ENCODE data around the gene PIAS4. TPM values are rescaled to one million over a fixed set of nuclear protein-coding genes. Genes with fewer than 3 reads are reported as not detected.

Gene PIAS4
- total and polyA plus RNA-seq, 9 of the 15 experiments (the other 6 are each of a cell fraction or from before 2014, with no cell fraction given) = 0.27 to 34.9 (median 14.4) TPM

- peak; percentile 65 for TF ChIP-seq ZFP36 (IDR thresholded peaks at IDR 0.05; ENCODE audit: low read depth, low read length, partially characterized antibody)
Observed at GRCh38 chr19:4068047-4068966, 60.8 kb downstream of the PIAS4 start (continued).

- H2AFZ ChIP-seq (ENCODE audit: low read depth, low read length) = no peak overlapping the region
- H3K9me3 ChIP-seq (replicated peaks; ENCODE audit: control insufficient read depth, insufficient read depth, low read depth, low read length) = no peaks in the 10 kb centered on the region
- in situ Hi-C loops (cut with MboI) (no loop called here), intact Hi-C loops (cut with micrococcal nuclease) (loop anchor here (5.0 to 10.0 kb wide), 3 partner anchors 53 to 115 kb away; partner anchors contain the start of genes ANKRD24, MAP2K2, PIAS4 and SIRT6)
- peaks cover 9 to 35% of the 10 kb centered on the region in 2 experiments for H3K4me1 ChIP-seq (replicated peaks in 1 of 2; ENCODE audit: control insufficient read depth in 2 of 2, insufficient read depth in 2 of 2, low read length in 2 of 2)
- H3K4me2 ChIP-seq (ENCODE audit: insufficient read depth, low read length) = no peak overlapping the region
- peaks cover 3% of the 10 kb centered on the region; the same call in 1 of the 3 replicates for H3K36me3 ChIP-seq (ENCODE audit: control insufficient read depth, insufficient read depth, low read length)
- no peaks in the 10 kb centered on the region for H3K27me3 ChIP-seq (ENCODE audit: control insufficient read depth in 2 of 2, insufficient read depth in 2 of 2, low read length in 2 of 2)
- ATAC-seq = no peak
- CTCF ChIA-PET (ENCODE audit: low intra/inter-chr PET ratio) = no interaction called here
- no peak overlapping the region for H3K4me3 ChIP-seq
- H3K27ac ChIP-seq (ENCODE audit: extremely low read depth, low read depth, low read length) = no peak overlapping the region
- FAIRE-seq = peak; percentile 51
- no TSS peak for BruUV-seq (replicated peaks)
- POLR2A ChIA-PET = interaction anchor here (0.6 to 1.1 kb wide), 3 partner anchors 8 to 31 kb away, joined by 3 read pairs; no protein-coding TSS in a partner anchor
- H4K20me1 ChIP-seq (replicated peaks; ENCODE audit: control insufficient read depth, insufficient read depth, low read length) = peaks cover 3% of the 10 kb centered on the region; the same call in 1 of the 2 replicates
- 72% methylated on average over 10 of the region's 12 CpGs for WGBS (ENCODE audit: insufficient coverage, low coverage, missing lambda C conversion rate)
- peaks cover 11% of the 10 kb centered on the region for H3K79me2 ChIP-seq (ENCODE audit: control insufficient read depth, insufficient read depth, low read length)
- H3K9ac ChIP-seq (ENCODE audit: insufficient read depth in 1 of 2, low read depth in 2 of 2, low read length in 2 of 2) = no peak overlapping the region
- H3K9me1 ChIP-seq (ENCODE audit: control insufficient read depth, insufficient read depth, low read length) = no peaks in the 10 kb centered on the region
- DNase-seq (ENCODE audit: extremely low read depth in 1 of 4, low spot score in 3 of 4) = no peak
- TF ChIP-seq ZNF408 (CRISPR knock-in tag; IDR thresholded peaks at IDR 0.05; ENCODE audit: low read depth) = no peak
- peak; percentile 77; the same call in 1 of the 2 replicates for TF ChIP-seq SMARCA5 (IDR thresholded peaks at IDR 0.05)
- TF ChIP-seq PHTF2 (CRISPR knock-in tag; IDR thresholded peaks at IDR 0.05) = no peak
- TF ChIP-seq, protein P1, sequence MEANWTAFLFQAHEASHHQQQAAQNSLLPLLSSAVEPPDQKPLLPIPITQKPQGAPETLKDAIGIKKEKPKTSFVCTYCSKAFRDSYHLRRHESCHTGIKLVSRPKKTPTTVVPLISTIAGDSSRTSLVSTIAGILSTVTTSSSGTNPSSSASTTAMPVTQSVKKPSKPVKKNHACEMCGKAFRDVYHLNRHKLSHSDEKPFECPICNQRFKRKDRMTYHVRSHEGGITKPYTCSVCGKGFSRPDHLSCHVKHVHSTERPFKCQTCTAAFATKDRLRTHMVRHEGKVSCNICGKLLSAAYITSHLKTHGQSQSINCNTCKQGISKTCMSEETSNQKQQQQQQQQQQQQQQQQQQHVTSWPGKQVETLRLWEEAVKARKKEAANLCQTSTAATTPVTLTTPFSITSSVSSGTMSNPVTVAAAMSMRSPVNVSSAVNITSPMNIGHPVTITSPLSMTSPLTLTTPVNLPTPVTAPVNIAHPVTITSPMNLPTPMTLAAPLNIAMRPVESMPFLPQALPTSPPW (CRISPR knock-in tag; IDR thresholded peaks at IDR 0.05) = 0 out of 2 replicates have a peak, but pooled peaks have one; percentile 15
- no peak for TF ChIP-seq CBX8 (IDR thresholded peaks at IDR 0.05; ENCODE audit: borderline replicate concordance, extremely low read depth, low read depth, low read length, poor library complexity, severe bottlenecking)
- peak; percentile 96 for TF ChIP-seq HDAC2 (IDR thresholded peaks at IDR 0.05)
- TF ChIP-seq MAFK (IDR thresholded peaks at IDR 0.05; ENCODE audit: low read length) = no peak
- TF ChIP-seq CHD4 (IDR thresholded peaks at IDR 0.05; ENCODE audit: insufficient read depth, insufficient replicate concordance, low read depth, low read length, poor library complexity, severe bottlenecking) = peak; percentile 92
- TF ChIP-seq RBM25 (IDR thresholded peaks at IDR 0.05; ENCODE audit: low read depth, low read length, severe bottlenecking) = peak; percentile 98
- TF ChIP-seq MXI1 (IDR thresholded peaks at IDR 0.05; ENCODE audit: low read depth, low read length) = no peak
- TF ChIP-seq BCOR (IDR thresholded peaks at IDR 0.05) = peak; percentile 99
- TF ChIP-seq KDM1A (IDR thresholded peaks at IDR 0.05) = peak; percentile 87 to 90
- TF ChIP-seq PTBP1 (IDR thresholded peaks at IDR 0.05; ENCODE audit: low read depth, low read length) = 0 out of 2 replicates have a peak, but pooled peaks have one; percentile 70
- 0 out of 2 replicates have a peak, but pooled peaks have one; percentile 64 for TF ChIP-seq CBX1 (IDR thresholded peaks at IDR 0.05; ENCODE audit: low read depth)
- no peak; the same call in 1 of the 2 replicates for TF ChIP-seq ZNF316 (IDR thresholded peaks at IDR 0.05)
- TF ChIP-seq ZFP36 (IDR thresholded peaks at IDR 0.05; ENCODE audit: low read depth, low read length, partially characterized antibody) = peak; percentile 97
- peak; percentile 98 for TF ChIP-seq ADNP (tag; IDR thresholded peaks at IDR 0.05)
Observed at GRCh38 chr19:4069331-4069959, 61.9 kb downstream of the PIAS4 start.
